ENCODE data around the gene PYCARD. TPM values are rescaled to one million over a fixed set of nuclear protein-coding genes. Genes with fewer than 3 reads are reported as not detected.
A peak's percentile ranks its signal among the peaks of the same experiment; 100 is the strongest.

Gene PYCARD
- total RNA-seq, 1 experiment from 2014 or later: not detected

DNA sequence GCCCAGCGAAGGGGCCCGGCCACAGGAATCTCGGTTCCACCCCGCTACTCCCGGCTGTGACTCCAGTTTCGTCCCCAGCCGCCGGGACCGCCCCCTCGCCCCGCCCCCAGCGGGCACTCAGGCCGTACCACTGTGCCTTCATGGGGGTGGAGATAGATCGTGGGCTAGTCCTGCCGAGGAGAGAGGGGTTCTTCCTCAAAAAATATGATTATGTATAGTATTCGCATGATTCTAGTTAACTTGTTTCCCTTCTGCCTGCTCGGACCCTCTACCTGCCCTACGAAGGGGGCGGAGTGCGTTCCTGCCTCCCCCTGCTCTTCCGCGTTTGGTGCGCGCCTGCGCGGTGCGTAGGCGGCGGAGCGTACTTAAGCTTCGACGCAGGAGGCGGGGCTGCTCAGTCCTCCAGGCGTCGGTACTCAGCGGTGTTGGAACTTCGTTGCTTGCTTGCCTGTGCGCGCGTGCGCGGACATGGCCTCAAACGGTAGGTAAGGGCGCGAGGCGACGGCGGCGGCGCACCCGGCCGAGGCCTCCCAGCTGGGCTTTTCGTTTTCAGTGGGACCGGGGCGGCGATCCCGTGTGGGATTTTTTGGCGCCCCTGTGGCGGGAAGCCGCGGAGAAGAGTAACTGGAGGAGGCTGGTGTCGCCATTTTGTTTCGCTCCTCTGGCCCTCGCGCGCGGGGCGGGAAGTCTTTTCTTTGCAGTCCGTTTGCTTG is 22.7 kb downstream of the PYCARD start, which contains the start of gene FUS (continued):
- TF ChIP-seq, protein P1, sequence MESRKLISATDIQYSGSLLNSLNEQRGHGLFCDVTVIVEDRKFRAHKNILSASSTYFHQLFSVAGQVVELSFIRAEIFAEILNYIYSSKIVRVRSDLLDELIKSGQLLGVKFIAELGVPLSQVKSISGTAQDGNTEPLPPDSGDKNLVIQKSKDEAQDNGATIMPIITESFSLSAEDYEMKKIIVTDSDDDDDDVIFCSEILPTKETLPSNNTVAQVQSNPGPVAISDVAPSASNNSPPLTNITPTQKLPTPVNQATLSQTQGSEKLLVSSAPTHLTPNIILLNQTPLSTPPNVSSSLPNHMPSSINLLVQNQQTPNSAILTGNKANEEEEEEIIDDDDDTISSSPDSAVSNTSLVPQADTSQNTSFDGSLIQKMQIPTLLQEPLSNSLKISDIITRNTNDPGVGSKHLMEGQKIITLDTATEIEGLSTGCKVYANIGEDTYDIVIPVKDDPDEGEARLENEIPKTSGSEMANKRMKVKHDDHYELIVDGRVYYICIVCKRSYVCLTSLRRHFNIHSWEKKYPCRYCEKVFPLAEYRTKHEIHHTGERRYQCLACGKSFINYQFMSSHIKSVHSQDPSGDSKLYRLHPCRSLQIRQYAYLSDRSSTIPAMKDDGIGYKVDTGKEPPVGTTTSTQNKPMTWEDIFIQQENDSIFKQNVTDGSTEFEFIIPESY (IDR thresholded peaks at IDR 0.05; ENCODE audit: extremely low read depth, insufficient replicate concordance, low read length): peak; percentile 76
- TF ChIP-seq ZNF274 (IDR thresholded peaks at IDR 0.05; ENCODE audit: low read depth, low read length) (no peak), EZH2 (IDR thresholded peaks at IDR 0.05) (no peak), SP1 (IDR thresholded peaks at IDR 0.05; ENCODE audit: low read depth) (peak; percentile 98), CBX3 (IDR thresholded peaks at IDR 0.05; ENCODE audit: low read depth) (peak; percentile 41; the same call in 1 of the 2 replicates), SRF (IDR thresholded peaks at IDR 0.05; ENCODE audit: low read depth) (no peak), POLR2A (IDR thresholded peaks at IDR 0.05; ENCODE audit: borderline replicate concordance, extremely low read depth, insufficient read depth, insufficient read length) (peak; percentile 100), TCF7L2 (IDR thresholded peaks at IDR 0.05; ENCODE audit: borderline replicate concordance, extremely low read depth, insufficient read depth, insufficient read length) (peak; percentile 53), POLR2AphosphoS5 (IDR thresholded peaks at IDR 0.05; ENCODE audit: low read depth, low read length) (peak; percentile 100)
- TF ChIP-seq, protein P2, sequence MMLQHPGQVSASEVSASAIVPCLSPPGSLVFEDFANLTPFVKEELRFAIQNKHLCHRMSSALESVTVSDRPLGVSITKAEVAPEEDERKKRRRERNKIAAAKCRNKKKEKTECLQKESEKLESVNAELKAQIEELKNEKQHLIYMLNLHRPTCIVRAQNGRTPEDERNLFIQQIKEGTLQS (IDR thresholded peaks at IDR 0.05): no peak
- TF ChIP-seq, protein P3, sequence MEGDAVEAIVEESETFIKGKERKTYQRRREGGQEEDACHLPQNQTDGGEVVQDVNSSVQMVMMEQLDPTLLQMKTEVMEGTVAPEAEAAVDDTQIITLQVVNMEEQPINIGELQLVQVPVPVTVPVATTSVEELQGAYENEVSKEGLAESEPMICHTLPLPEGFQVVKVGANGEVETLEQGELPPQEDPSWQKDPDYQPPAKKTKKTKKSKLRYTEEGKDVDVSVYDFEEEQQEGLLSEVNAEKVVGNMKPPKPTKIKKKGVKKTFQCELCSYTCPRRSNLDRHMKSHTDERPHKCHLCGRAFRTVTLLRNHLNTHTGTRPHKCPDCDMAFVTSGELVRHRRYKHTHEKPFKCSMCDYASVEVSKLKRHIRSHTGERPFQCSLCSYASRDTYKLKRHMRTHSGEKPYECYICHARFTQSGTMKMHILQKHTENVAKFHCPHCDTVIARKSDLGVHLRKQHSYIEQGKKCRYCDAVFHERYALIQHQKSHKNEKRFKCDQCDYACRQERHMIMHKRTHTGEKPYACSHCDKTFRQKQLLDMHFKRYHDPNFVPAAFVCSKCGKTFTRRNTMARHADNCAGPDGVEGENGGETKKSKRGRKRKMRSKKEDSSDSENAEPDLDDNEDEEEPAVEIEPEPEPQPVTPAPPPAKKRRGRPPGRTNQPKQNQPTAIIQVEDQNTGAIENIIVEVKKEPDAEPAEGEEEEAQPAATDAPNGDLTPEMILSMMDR (IDR thresholded peaks at IDR 0.05 in 2 of 3, conservative IDR thresholded peaks at IDR 0.05 in 1 of 3; ENCODE audit: borderline replicate concordance in 1 of 3, insufficient read depth in 1 of 3, low read depth in 2 of 3, low read length in 2 of 3): no peak

All from HCT116 (cell line).